ENCODE results near the gene MYEF2.

GRCh38 chr15:48109856-48110531, 68.1 kb downstream of the MYEF2 start:
- TF ChIP-seq POLR2AphosphoS5 (IDR thresholded peaks at IDR 0.05; ENCODE audit: low read depth, low read length), result no peak
- no peak for TF ChIP-seq POLR2A (IDR thresholded peaks at IDR 0.05; ENCODE audit: low read depth, low read length)
